Spinal cord (tissue), 10 donors: ENCODE measurements around the gene GTPBP1. TPM values are rescaled to one million over a fixed set of nuclear protein-coding genes. Genes with fewer than 3 reads are reported as not detected.

Experiments
- DNase-seq, 6 donors: peaks; one replicate each; pipeline versions ENCODE4 v3.0.0 to v3.0.0-alpha.2; 2013 to 2015; ENCODE audit warnings: low spot score in 6 of 6, low read depth in 4 of 6
- H3K27ac ChIP-seq: one replicate; pipeline ENCODE4 v1.5.1; 2013; ENCODE audit warnings: low read depth, low read length, control low read depth
- H3K27me3 ChIP-seq: one replicate; pipeline ENCODE4 v1.6.1; 2013; ENCODE audit warnings: low read length; ENCODE audit not compliant: control insufficient read depth, insufficient read depth
- H3K36me3 ChIP-seq: one replicate; pipeline ENCODE4 v1.6.1; 2013; ENCODE audit warnings: low read length; ENCODE audit not compliant: control insufficient read depth, insufficient read depth
- H3K4me1 ChIP-seq: one replicate; pipeline ENCODE4 v1.6.1; 2013; ENCODE audit warnings: low read length; ENCODE audit not compliant: control insufficient read depth, insufficient read depth
- H3K4me3 ChIP-seq: one replicate; pipeline ENCODE4 v1.5.1; 2013; ENCODE audit warnings: low read depth, low read length, control low read depth
- H3K9me3 ChIP-seq: one replicate; pipeline ENCODE4 v1.6.1; 2013; ENCODE audit warnings: low read length; ENCODE audit not compliant: control insufficient read depth, insufficient read depth
- WGBS: methylation state at CpG from one replicate; pipeline ENCODE4 v1.1.5; 2013; ENCODE audit warnings: missing lambda C conversion rate; ENCODE audit not compliant: insufficient coverage; 5-methylcytosine and 5-hydroxymethylcytosine counted together
- polyA plus RNA-seq, 2 donors: library from polyadenylated mRNA; unstranded; fragments of 120-200 nt; gene quantifications; one replicate each; pipeline ENCODE4 v1.2.1, GENCODE V29; 2013; ENCODE audit not compliant: insufficient read length in 2 of 2
- total RNA-seq, 2 donors: library from RNA; depleted of rRNA in 1 of 2; stranded (reverse); fragments of 120-200 nt in 1 of 2; fragments of >200 nt in 1 of 2; gene quantifications; one replicate each; pipeline versions ENCODE4 v1.2.3 to v1.2.4, GENCODE V29; 2013 to 2014
- donor health status: healthy.

The GTPBP1 gene
- total and polyA plus RNA-seq, 4 donors: 25.0 to 79.6 (median 44.4) TPM

DNA sequence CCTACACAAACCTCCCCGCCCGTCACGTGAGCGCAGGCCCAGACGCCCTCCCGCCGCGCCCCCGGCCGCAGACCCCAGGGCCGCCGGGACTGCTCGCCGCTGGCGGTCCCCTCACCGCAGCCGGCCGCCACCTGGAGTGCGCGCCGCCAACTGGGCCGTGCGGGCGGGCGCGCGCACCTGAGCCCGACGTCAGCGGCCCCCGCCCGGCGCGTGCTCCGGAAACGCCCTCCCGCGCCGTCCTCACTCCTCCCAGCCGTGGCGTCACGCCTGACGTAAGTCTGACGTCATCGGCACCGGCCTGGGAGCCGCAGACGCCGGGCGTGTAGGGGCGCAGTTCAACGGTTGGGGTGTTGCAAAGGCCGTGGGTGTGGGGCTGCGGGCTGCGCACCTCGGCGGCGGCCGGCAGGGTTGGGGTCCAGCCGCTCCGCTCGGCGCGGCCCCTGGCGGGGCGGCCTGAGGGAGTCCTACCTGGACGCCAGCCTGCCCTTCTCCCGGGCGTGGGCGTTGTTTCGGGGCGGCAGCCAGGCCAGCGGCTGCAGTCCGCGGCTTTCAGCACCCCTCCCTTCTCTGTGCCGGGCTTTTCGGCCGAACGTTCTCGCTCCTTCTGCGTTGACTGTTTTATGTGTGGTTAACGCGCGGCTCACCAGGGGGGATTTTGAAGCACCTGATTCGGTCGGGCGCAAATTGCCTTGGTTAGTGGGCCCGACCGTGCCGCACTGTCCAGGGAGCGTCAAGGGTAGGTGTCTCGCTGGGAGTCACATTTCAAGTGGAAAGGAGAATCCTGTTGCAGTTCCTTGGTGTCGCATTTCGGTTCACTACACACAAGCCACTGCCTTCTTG lies 4.7 kb upstream of the GTPBP1 start, which contains the start of gene JOSD1:
Gene JOSD1, minus strand, starts transcription at position 155 of the 840 bp plus-strand sequence. CDS start 956 bp downstream, outside the sequence.
- H3K27ac ChIP-seq: peak within 1 kb of the TSS; percentile 85
- H3K4me3 ChIP-seq: peak within 1 kb of the TSS; percentile 81
- DNase-seq: peak; percentile 80 to 98 (median 92)
- H3K4me1 ChIP-seq: peaks cover 23% of the 10 kb centered on the region
- WGBS: under 1% methylated on average over 90 of the region's 94 CpGs
- H3K27me3 ChIP-seq: no peaks in the 10 kb centered on the region
- no peaks in the 10 kb centered on the region for H3K36me3 ChIP-seq
- no peaks in the 10 kb centered on the region for H3K9me3 ChIP-seq

DNA sequence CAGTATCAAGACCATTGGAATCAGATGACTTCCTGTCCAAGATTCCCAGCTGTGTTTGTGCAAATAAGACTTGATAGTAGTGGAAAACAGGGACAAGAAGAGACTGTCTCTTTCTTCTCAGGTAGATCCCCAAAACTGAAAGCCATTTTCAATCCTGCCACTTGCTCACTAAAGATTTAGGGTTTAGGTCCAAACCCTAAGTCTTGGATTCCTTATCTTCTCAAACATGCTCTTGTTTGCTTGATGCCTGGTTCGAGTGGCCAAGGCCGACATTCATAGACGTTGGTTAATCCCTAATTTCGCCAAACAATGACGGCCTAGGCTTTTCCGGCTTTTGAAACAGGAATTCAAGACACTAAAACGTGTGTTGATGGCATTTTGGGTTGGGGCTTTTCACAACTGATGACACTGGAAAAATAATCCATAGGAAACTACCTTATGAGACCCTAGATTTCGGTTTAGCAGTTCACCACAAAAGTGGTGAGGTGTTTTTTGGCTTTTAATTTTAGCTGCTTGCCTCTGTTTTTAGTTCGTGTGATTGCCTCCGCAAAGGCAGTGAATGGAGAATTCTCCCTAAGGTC lies 1.0 kb upstream of the GTPBP1 start:
- H3K27ac ChIP-seq: peak overlapping the region; percentile 92
- peak overlapping the region; percentile 82 for H3K4me3 ChIP-seq
- no peak for DNase-seq

DNA sequence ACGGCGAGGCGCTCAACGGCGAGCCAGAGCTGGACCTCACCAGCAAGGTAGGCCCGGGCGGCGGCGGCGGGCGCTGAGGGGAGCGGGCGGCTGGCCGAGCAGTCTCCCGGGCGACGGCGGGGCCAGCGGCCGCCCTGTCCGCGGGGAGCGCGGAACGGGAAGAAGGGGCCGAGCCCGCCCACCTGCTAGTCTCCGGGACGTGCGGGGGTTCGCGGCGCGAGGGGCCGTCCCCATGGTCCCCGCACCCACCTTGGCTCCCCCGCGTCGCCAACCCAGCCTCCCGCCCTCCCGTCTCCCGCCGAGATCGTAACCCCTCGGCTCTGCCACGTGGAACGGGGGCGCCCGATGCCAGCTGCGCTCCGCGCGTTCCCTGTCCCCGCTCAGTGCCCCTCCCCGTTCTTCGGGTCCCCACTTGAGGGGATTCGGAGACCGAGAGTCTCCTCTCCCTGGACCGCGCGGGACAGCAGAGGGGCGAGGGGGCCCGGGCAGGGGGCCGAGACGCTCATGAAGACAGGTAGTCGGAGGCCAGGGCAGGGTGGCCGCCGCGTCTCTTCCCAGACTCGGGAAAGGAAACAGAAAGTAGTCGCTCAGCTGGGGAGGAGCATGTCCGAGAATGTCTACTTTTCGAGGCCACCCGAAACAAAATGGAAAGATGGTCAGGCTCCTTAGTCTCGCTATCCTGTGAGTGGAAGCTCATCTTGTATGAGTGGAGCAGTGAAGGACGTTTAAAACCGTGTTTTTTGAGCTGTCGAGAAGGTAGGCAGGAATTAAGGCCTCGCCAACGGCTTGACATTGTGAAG lies 557 bp downstream of the GTPBP1 start:
- whole genome bisulfite sequencing: 0% methylated on average over 80 of the region's 80 CpGs
- Histone ChIP-seq H3K27me3 (no peaks in the 10 kb centered on the region), H3K9me3 (no peaks in the 10 kb centered on the region), H3K4me1 (peaks cover 8% of the 10 kb centered on the region), H3K27ac (peak overlapping the region; percentile 86), H3K4me3 (peak overlapping the region; percentile 82), H3K36me3 (peaks cover 4% of the 10 kb centered on the region)
- peak in 3 of 6 donors; percentile 26 to 62 (median 48) for DNase-seq

More for the DNA sequence above, 1.0 kb upstream of the GTPBP1 start:
- no peaks in the 10 kb centered on the region for H3K27me3 ChIP-seq
- H3K9me3 ChIP-seq: no peaks in the 10 kb centered on the region
- H3K4me1 ChIP-seq: peaks cover 11% of the 10 kb centered on the region
- H3K36me3 ChIP-seq: peaks cover 4% of the 10 kb centered on the region
- WGBS: 44% methylated on average over 2 of the region's 10 CpGs

DNA sequence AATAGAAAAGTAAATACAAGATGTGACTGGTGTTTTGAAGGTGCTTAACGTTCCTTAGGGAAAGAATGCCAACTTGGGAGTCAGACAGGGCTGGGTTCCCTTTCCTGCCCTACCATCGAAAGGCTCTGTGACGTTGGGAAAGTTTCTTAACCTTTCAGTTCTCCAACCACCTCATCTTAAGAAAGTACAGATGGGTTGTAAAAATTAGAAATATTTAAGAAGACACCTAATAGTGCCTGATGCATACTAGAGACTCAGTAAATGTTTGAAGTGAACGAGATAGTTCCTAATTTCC lies 1.1 kb downstream of the GTPBP1 start:
- H3K4me3 ChIP-seq: peak overlapping the region; percentile 82
- H3K9me3 ChIP-seq: no peaks in the 10 kb centered on the region
- WGBS: 0% methylated on average over 1 of the region's 4 CpGs
- H3K4me1 ChIP-seq: peaks cover 2% of the 10 kb centered on the region
- no peak for DNase-seq
- H3K36me3 ChIP-seq: peaks cover 4% of the 10 kb centered on the region
- H3K27me3 ChIP-seq: no peaks in the 10 kb centered on the region
- peak overlapping the region; percentile 86 for H3K27ac ChIP-seq

DNA sequence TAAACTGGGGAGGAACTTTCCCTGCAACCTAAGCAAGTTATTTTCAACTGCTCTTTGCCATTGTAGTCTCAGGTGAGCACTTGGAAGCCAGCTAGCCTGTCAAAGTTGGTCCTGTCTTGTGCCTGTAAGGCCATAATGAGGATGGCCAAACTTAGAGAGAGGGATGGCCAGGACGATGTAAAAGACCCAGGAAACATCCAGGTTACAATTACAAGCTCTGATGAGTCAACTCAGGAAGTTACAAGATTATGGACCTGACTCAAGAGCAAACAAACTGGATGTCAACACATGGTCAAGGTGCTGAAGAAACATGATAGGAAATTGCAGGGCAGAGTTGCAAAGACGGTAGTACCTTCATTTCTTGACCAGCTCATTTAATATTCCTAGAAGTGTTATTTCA lies 1.6 kb downstream of the GTPBP1 start:
- Histone ChIP-seq H3K36me3 (peaks cover 7% of the 10 kb centered on the region), H3K27me3 (no peaks in the 10 kb centered on the region), H3K27ac (no peak overlapping the region), H3K9me3 (no peaks in the 10 kb centered on the region), H3K4me3 (no peak overlapping the region), H3K4me1 (no peaks in the 10 kb centered on the region)
- no peak for DNase-seq
- WGBS: 43% methylated on average over 1 of the region's 2 CpGs

DNA sequence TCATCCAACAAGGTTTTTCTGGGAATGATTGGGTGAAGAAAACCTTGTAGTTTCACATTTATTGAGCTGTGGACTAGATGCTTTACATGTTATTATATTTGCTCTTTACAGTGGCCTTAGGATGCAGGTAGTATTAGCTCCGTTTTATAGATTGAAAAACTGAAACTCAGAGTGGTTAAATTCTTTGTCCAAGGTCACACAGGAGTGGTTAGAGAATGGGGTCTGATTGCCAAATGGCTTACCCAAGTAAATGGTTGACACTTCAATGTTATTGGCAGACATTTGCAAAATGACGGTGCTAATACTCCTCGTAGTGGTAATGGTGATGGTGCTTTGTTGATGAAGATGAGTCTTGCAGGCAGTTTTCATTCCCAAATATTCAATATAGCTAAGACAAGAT lies 2.2 kb downstream of the GTPBP1 start:
- DNase-seq: no peak
- Histone ChIP-seq H3K27me3 (no peaks in the 10 kb centered on the region), H3K9me3 (no peaks in the 10 kb centered on the region), H3K4me3 (no peak overlapping the region), H3K27ac (no peak overlapping the region), H3K4me1 (no peaks in the 10 kb centered on the region), H3K36me3 (peaks cover 7% of the 10 kb centered on the region)
- 100% methylated on average over 1 of the region's 3 CpGs for WGBS

DNA sequence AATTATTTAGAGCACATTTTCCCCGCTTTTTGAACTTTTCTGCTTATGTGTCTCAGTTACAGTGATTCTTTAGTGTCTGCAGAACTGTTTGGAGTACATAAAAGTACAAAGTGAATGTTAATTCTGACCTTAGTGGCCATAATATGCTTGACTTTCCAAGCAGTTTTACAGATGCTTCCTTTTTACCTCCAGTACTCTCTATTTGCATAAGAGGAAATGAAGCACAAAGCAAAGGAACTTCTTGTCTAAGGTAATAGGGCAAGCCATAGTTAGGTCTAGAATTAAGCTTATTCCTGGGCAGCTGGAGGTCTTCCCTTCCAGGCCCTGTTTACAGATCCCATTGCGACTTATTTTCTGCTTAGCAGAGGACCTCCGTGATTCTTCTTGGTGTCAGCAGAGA lies 3.6 kb downstream of the GTPBP1 start:
- Histone ChIP-seq H3K4me3 (no peak overlapping the region), H3K36me3 (peaks cover 7% of the 10 kb centered on the region), H3K27me3 (no peaks in the 10 kb centered on the region), H3K9me3 (no peaks in the 10 kb centered on the region), H3K27ac (no peak overlapping the region), H3K4me1 (no peaks in the 10 kb centered on the region)
- 53% methylated on average over 2 of the region's 3 CpGs for WGBS
- no peak for DNase-seq

DNA sequence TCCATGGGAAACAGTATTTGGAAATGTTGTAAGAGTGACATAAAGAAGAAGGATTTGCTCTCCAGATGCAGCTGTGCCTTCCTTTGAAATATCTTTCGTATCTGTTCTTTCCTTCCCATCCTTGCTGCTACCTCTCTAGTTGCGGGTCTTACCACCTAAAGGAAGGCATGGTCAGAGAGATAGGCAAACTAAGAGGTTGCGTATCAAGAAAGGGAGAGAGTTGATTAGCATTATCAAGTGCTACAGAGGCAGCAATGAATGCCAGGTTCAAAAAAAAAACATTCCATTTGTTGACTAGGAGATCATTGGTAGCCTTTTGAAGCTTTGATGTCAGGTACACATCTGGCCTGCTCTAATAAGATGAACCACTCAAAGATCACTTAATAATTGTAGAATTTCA lies 4.6 kb downstream of the GTPBP1 start:
- no peak overlapping the region for H3K27ac ChIP-seq
- no peak for DNase-seq
- no peaks in the 10 kb centered on the region for H3K4me1 ChIP-seq
- H3K27me3 ChIP-seq: no peaks in the 10 kb centered on the region
- H3K36me3 ChIP-seq: peaks cover 8% of the 10 kb centered on the region
- 100% methylated on average over 1 of the region's 3 CpGs for WGBS
- H3K9me3 ChIP-seq: no peaks in the 10 kb centered on the region
- no peak overlapping the region for H3K4me3 ChIP-seq

DNA sequence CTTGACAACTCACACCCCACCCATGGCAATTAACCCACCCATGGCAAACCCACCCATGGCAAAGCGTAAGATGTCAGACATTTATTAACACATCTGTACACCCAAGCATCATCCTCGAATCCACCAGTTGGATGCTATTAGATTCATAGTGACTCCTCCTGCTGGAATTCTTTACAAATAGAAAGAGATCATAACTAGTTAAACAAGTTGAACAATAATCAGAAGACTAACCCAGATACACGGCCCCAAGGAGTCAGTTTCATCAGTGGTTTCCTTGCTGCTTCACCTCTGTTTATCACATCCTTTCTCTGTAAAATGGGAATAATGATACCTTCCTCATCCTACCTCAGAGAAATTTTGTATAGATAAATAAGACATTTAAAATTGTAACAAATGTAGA lies 5.1 kb downstream of the GTPBP1 start:
- H3K9me3 ChIP-seq: no peaks in the 10 kb centered on the region
- H3K27me3 ChIP-seq: no peaks in the 10 kb centered on the region
- no peaks in the 10 kb centered on the region for H3K4me1 ChIP-seq
- no peak overlapping the region for H3K4me3 ChIP-seq
- H3K27ac ChIP-seq: no peak overlapping the region
- peaks cover 13% of the 10 kb centered on the region for H3K36me3 ChIP-seq
- DNase-seq: no peak
- no CpG with 5 or more reads among the region's 3 CpGs for WGBS
